Stimulated activated CD8-positive, alpha-beta memory T cell treated with anti-CD3 and anti-CD28 coated beads, Interleukin-2, amount 100 ng/mL, for 1 hour (primary cell): ENCODE results near the gene ADSL.
A peak's percentile ranks its signal among the peaks of the same experiment; 100 is the strongest.

Experiments used
- DNase-seq, 2 donors: peaks; one replicate each; pipeline ENCODE4 v3.0.0-alpha.2; 2020; ENCODE audit warnings: low read depth in 2 of 2

Gene ADSL

GRCh38 chr22:40326905-40327735, 19.2 kb upstream of the ADSL start:
- no peak for DNase-seq

GRCh38 chr22:40328546-40329456, 17.5 kb upstream of the ADSL start:
- DNase-seq: no peak

- DNase-seq: no peak
These were observed 16.8 kb upstream of the ADSL start for GRCh38 chr22:40329466-40329865.

GRCh38 chr22:40330086-40330485, 16.2 kb upstream of the ADSL start:
- no peak for DNase-seq

GRCh38 chr22:40330615-40331014, 15.7 kb upstream of the ADSL start:
- no peak for DNase-seq

GRCh38 chr22:40331706-40332105, 14.6 kb upstream of the ADSL start:
- no peak for DNase-seq

- no peak for DNase-seq
These were observed 13.9 kb upstream of the ADSL start for GRCh38 chr22:40332319-40332781.

- DNase-seq: no peak
These were observed 12.2 kb upstream of the ADSL start for GRCh38 chr22:40334060-40334459.

GRCh38 chr22:40334899-40335298, 11.4 kb upstream of the ADSL start:
- no peak for DNase-seq

- no peak for DNase-seq
These were observed 10.9 kb upstream of the ADSL start for GRCh38 chr22:40335358-40335757.

GRCh38 chr22:40340044-40340443, 6.3 kb upstream of the ADSL start:
- no peak for DNase-seq

- DNase-seq: no peak
These were observed 4.7 kb upstream of the ADSL start for GRCh38 chr22:40341604-40342003.

GRCh38 chr22:40342521-40342920, 3.8 kb upstream of the ADSL start:
- DNase-seq: no peak

GRCh38 chr22:40345271-40345670, 1.0 kb upstream of the ADSL start:
- no peak for DNase-seq

GRCh38 chr22:40345815-40346184, 500 bp upstream of the ADSL start:
- peak in 1 of 2 donors; percentile 23 for DNase-seq

- DNase-seq: no peak
These were observed 1.0 kb downstream of the ADSL start for GRCh38 chr22:40347300-40347699.

GRCh38 chr22:40348025-40348658, 1.8 kb downstream of the ADSL start:
- DNase-seq: peak; percentile 31 to 43

- DNase-seq: no peak
These were observed 6.5 kb downstream of the ADSL start for GRCh38 chr22:40352763-40353162.

- DNase-seq: no peak
These were observed 14.8 kb downstream of the ADSL start for GRCh38 chr22:40361100-40361499.

- no peak for DNase-seq
These were observed 16.8 kb downstream of the ADSL start for GRCh38 chr22:40363059-40363458.

GRCh38 chr22:40364431-40364830, 18.1 kb downstream of the ADSL start:
- no peak for DNase-seq

GRCh38 chr22:40366068-40366467, 19.8 kb downstream of the ADSL start:
- DNase-seq: no peak
